Neural progenitor cell (in vitro differentiated cells): Measurements from ENCODE around the gene FRYL.

ENCODE experiments used
- EZH2 ChIP-seq: fragments of 200-600 bp; sonication (generic); IDR thresholded peaks from 2 replicates; pipeline ENCODE4 v1.6.1; 2017; ENCODE audit warnings: antibody characterized with exemption, mild to moderate bottlenecking, moderate library complexity
- EZH2phosphoT487 ChIP-seq: fragments of 200-600 bp; sonication (generic); IDR thresholded peaks from 2 replicates; pipeline ENCODE4 v1.6.1; 2017; ENCODE audit warnings: antibody characterized with exemption
- TF ChIP-seq, protein P1 (sequence below): fragments of 200-600 bp; sonication (generic); IDR thresholded peaks from 2 replicates; pipeline ENCODE4 v1.5.1; 2017; ENCODE audit warnings: antibody characterized with exemption, mild to moderate bottlenecking

DNA sequence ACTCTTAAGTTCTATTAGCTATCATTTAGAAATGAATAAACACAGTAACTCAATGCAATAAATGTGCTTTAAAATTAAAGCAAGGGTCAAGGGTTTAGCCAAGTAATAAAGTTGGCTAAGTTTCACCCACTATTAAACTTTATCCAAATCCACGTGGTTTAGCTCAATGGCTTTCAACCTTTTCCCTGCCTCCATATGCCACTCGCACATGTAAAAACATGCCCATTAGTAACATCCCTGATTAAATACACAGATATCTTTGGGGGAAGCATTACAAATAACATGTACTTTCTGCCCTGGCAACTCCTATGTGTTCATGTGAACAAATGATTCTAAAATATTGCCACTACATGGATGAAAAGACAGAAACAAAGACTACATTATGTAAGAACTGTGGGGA, 159.2 kb downstream of the FRYL start:
- TF ChIP-seq, protein P1, sequence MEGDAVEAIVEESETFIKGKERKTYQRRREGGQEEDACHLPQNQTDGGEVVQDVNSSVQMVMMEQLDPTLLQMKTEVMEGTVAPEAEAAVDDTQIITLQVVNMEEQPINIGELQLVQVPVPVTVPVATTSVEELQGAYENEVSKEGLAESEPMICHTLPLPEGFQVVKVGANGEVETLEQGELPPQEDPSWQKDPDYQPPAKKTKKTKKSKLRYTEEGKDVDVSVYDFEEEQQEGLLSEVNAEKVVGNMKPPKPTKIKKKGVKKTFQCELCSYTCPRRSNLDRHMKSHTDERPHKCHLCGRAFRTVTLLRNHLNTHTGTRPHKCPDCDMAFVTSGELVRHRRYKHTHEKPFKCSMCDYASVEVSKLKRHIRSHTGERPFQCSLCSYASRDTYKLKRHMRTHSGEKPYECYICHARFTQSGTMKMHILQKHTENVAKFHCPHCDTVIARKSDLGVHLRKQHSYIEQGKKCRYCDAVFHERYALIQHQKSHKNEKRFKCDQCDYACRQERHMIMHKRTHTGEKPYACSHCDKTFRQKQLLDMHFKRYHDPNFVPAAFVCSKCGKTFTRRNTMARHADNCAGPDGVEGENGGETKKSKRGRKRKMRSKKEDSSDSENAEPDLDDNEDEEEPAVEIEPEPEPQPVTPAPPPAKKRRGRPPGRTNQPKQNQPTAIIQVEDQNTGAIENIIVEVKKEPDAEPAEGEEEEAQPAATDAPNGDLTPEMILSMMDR = no peak
- TF ChIP-seq EZH2phosphoT487 (no peak), EZH2 (no peak)
